HG03460 (cell line): ENCODE measurements around the gene TMEM131.
"Not testable (repeated sequence)": the region's sequence is repeated elsewhere in the genome, so short reads cannot be mapped to it uniquely, and the experiment has no call there.

Experiments
- ATAC-seq: cut with Tn5 transposase; IDR thresholded peaks from one replicate; pipeline ENCODE4 v1.9.1; 2021; ENCODE audit not compliant: unreplicated experiment

The TMEM131 gene

GRCh38 chr2:97826266-97826847 lies 169.4 kb downstream of the TMEM131 start:
- not testable (repeated sequence) for ATAC-seq

DNA sequence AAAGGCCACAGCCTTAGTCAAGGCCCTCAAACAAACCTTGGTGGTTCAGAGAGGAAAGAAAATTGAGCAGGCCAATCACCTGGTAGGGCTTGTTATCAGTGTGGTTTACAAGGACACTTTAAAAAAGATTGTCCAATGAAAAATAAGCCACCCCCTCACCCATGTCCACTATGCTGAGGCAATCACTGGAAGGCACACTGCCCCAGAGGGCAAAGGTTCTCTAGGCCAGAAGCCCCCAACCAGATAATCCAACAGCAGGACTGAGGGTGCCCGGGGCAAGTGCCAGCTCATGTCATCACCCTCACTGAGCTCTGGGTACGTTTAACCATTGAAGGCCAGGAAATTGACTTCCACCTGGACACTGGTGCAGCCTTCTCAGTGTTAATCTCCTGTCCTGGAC lies 171.7 kb downstream of the TMEM131 start:
- ATAC-seq = not testable (repeated sequence)

DNA sequence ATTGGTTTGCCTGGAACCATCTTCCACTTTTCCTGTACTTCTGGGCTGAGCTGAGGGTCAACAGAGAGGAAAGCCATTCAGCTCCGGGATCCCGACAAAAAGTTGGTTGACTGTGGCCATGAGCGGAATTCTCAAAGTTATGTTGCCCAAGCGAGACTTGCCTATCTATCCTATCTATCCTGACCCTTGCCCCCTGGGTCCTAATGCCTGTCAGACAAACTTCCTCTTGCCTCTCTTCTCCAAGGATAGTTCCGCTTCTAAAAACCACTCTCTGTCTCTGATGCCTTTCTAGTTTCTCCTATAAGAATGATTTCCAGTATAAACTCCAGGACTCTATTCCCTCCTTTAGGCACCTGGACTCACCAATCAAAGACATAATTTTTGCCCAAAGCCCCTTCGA lies 173.9 kb downstream of the TMEM131 start:
- not testable (repeated sequence) for ATAC-seq

- ATAC-seq = no peak
These were observed 176.0 kb downstream of the TMEM131 start for GRCh38 chr2:97819754-97820153.

DNA sequence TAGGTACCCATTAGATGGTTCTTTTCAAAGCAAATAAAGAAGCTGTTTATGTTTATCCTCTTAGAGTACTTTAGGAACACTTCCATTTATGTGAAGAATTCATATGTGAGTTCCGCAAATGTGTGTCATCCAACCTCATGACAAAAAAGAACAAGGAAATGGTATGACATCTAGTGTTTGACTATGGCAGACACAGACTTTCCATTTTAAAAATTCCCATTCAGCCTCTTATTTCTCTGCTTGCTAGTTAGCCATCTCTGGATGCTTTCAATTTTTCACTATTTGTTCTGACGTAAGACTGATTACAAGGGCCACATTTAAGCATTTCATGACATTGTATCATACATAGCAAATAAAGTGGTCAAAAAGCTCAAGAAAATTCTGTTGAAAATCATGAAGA lies 179.3 kb downstream of the TMEM131 start:
- no peak for ATAC-seq

DNA sequence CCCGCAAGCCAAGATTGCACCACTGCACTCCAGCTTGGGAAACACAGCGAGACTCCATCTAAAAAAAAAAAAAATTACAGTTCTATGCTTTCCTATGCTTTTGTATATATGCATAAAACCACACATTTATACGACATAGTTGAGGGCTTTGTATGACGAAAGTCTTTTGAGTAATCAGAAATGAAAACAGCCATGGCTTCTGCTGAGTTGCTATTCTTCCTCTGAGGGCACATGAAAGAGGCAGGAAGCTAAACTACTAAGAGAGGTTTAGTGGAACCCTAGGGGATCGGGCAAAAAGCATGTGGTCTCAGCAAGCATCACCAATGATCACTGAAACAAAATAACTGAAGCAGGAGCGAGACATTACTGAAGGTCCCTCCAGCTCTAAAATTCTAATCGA lies 182.8 kb downstream of the TMEM131 start:
- no peak for ATAC-seq

- no peak for ATAC-seq
These were observed 186.9 kb downstream of the TMEM131 start for GRCh38 chr2:97808816-97809215.

DNA sequence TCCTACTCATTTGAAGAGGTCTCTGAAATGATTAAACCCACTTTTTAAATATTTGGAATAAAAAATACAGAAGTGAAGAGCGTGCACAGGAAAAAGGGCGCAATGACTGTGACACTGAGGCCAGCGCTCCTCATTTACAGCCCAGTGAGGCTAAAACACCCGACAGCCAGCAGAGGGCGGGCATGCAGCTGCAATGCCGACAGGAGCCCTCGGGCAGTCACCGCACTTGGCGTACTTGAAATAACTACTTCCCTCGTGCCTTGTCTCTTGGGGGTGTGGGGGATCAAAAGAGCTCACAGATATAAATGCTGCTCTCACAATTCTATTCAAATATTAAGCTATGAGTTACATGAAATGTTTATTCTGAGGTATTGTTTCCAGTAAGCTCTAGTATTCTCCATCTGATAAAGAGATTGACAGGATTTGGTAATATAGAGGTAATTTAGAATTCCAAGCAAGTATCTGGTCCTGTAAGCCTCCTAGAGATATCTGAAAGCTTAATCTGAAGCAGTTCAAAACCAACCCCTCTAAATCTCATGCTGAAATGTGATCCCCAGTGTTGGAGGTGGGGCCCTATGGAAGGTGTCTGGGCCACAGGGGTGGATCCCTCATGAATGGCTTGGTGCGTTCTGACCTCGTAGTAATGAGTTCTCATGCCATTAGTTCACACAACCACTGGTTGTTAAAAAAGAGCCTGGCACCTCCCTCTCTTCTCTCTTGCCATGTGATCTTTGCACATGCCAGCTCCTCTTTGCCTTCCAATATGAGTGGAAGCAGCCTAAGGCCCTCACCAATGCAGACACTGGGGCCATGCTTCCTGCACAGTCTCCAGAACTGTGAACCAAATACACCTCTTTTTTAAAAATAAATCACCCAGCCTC lies 188.8 kb downstream of the TMEM131 start:
- ATAC-seq = peak; percentile 63

DNA sequence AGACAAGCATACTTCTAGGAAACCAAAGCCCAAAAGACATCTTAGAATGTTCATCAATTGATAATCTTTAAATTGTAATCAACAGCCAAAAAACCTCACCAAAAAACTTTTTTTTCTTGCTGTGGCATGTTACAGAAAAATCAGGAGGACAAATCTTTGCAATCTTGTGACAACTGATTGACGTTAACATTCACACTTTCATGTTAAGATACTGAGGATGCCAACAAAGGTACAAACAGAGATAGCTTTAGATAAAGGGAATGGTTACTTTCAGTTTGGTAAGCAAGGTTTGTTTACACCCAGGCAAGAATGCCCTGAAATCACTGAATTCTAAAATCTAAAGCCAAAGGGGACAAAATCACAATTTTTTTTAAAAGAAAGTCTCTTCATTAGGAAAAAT lies 190.0 kb downstream of the TMEM131 start:
- ATAC-seq = no peak

DNA sequence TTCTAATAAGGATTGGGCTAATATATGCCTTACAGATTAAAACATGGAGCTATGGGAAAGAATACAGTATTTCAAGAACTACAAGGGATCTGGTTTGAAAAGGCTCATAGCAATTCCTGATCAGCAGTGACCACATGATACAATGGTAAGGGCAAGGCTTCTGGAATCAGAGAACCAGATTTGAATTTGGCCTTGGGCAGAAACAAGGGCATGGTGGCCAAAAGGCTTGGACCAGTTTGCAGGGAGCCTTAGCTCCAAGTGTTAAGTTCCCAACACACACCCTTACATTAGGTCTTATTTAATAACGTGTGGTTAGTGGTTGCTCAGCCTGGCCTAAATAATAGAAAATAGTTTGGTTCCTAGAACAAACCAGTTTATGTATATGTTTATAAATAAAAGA lies 194.7 kb downstream of the TMEM131 start:
- ATAC-seq = no peak

DNA sequence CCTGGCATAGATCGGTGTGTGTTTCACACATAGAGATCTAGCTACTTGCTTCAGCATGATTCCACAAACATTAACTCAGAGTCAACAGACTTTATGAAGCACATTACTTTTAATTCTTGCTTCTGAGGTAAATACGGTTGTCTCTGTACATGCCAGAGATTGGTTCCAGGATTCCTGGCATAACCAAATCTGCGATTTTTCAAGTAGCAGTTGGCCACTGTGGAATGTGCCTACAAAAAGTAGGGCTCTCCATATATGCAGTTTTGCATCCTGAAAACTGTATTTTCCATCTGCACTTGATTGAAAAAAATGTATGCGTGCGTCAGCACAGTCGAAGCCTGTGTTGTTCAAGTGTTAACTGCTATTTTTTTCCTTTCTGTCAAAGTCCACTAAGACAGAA lies 197.3 kb downstream of the TMEM131 start:
- no peak for ATAC-seq

DNA sequence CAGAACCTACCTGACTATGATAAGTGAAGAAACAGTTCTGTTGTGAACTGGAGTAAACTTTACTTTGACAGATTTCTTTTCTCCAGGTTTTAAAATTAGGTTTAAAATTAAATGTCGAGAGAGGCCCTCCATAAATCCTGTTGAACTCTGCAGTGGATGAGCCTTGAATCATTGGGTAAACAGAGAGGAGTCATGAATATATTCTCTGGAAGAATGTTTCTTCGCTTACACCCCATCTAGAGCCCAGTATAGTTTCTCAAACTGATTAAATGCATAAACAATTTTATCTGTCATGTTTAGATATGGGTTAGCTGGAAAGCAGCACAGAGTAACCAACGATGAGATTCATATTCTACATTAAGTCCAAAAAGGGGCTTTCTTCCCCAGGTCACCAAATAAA lies 198.4 kb downstream of the TMEM131 start:
- no peak for ATAC-seq

DNA sequence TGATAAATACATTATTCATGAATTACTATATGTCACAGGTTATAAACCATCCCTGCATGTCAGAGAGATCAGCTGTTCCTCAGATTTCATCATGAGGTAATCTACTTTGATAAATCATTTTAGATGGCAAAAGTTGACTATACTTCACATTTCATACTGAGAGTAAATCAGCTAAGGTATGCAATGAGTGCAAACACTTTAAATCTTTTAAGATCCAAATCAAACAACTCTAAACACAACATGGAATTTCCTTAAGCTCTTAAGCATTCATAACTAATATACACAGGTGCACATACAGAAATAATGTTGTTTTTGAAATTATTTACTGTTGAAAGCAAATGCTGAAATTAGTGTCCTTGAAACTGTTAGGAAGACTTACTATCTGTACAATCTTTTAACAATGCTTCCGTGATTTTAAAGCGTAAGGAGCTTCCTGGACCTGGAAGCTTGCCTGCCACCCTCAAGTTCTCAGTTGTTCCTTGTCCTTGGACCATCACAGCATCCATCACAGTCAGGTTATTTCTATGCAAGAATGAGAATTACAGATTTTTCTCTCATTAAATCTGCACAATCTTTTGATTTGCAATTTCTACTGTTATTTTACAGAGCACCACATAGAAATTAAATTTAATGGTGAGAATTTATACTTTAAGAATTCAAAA lies 199.2 kb downstream of the TMEM131 start:
- no peak for ATAC-seq

DNA sequence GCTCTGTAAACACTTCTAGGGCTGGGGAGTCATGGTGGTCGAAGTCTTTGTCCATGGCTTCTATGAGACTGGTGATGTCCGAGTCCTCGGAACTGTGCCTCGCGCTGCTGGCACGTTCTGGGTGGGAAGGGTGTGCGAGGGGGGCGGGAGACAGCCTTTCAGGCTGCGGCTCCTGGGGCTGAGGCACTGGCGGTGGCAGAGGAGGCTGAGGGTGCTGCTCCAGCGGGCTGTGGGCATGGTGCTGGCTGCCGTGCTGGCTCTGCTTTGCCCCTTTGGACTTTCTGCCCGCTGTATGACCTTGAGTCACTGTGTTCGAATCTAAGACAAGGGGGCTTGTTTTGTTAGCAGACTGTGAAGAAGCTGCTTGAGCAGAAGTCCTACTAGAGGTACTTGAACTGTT lies 203.3 kb downstream of the TMEM131 start:
- ATAC-seq = no peak

DNA sequence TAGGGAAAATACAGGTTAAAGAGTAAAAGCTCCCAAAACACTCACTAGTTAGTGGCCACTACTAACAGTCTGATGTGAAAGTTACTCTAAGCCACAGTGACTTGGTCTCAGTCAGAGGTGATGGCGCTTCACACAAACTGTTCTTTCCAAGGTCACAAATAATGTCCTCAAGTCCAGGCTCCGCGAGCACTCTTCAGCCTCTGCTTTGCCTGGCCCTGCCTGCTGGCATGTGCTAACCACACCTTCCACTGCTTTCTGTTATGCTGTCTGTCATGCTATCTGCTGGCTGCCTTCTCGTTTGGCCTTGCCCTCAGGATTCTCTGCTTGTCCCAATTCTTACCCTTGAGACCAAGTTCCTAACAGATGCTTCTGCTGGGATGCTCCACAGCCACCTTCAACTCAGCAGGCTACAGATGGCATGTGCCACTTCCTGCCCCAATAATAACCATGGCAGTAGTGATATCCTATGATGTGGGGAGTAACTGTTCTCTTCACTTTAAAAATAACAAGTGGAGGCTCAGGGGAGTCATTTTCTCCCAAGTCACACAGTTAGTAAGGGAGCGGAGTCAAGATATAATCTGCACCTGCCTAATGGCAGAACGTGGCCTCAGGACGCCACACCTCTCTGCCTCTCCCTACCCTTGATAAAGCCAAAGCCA lies 206.6 kb downstream of the TMEM131 start:
- ATAC-seq = no peak

DNA sequence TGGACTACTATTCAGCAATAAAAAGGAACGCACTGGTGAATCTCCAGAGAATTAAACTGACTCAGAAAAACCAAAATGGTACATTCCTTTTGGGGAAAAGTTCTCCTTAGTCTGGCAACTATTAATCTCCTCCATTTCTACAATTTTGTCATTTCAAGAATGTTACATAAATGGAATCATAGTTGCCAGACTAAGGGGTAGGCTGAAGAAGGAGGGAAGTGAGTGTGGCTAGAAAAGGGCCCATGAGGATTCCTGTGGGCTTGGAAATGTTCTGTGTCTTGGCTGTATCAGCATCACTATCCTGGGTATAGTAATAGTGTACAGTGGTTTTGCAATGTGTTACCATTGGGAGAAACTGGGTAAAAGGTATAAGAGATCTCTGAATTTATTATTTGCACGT lies 209.9 kb downstream of the TMEM131 start:
- no peak for ATAC-seq

- no peak for ATAC-seq
These were observed 210.8 kb downstream of the TMEM131 start for GRCh38 chr2:97784953-97785352.

DNA sequence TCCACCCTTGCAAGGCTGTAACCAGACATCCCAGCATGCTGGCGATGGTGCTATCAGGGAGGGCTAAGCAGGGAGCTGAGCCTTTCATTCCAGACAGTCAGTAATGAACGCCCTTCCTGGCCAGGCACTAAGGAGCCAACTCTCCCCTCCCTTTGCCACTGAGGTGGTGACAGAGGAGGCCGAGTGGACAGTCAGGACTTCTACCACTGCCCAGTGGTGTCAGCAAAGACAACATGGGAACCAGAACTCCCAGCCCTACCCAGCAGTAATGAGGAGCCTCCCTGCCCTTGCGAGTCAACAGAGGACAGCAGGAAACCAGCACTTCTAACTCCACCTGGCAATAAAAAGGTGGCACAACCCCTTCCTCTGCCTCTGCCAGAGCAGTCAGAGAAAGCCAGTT lies 213.8 kb downstream of the TMEM131 start:
- no peak for ATAC-seq

DNA sequence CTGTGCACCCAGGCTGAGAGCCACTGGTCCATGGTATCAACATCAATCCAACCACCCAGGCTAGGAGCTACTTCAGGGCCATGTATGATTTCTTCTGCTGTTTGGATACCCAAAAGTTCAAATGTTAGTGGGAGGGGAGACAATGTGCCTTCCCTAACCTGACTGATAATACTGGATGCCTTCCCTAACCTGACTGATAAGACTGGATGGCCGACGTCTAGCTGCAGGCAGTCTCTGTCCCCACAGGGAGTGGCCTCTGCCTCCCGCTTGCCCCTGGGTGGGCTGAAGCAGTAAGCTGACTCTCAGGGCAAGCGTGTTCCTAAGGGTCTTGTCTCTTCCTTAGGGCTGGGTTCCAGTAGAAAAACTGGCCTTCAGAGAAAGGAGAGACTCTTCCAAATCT lies 216.6 kb downstream of the TMEM131 start:
- no peak for ATAC-seq

- no peak for ATAC-seq
These were observed 220.7 kb downstream of the TMEM131 start for GRCh38 chr2:97775074-97775473.

GRCh38 chr2:97774425-97774824 lies 221.3 kb downstream of the TMEM131 start:
- ATAC-seq = no peak

DNA sequence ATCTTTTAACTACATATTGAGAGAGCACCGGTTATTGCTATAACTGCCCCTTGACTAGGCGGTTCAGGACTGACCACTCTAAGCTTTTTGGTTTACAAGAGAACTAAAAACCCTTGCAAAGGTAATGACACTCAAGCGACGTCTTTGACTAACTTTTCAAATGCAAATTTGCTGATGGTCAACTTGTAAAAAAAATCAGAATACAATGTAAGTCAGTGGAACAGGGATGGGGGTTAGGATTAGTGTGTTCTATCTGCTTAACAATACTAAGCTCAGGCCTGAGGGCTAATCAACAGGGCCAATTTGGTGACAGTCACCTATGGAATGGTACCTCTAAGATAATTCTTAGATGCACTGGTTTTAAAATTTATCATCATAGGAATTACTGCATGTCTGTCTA lies 225.3 kb downstream of the TMEM131 start:
- no peak for ATAC-seq
